Activated CD4-positive, alpha-beta T cell treated with anti-CD3 and anti-CD28 coated beads, Interleukin-2, amount 50 U/mL, for 48 hours (primary cell): Measurements from ENCODE around the gene FUT2.
"Not testable (repeated sequence)": the region's sequence is repeated elsewhere in the genome, so short reads cannot be mapped to it uniquely, and the experiment has no call there.

Source experiments
- DNase-seq, 2 experiments: peaks; one replicate each; pipeline ENCODE4 v3.0.0-alpha.2; 2020

Gene FUT2

DNA sequence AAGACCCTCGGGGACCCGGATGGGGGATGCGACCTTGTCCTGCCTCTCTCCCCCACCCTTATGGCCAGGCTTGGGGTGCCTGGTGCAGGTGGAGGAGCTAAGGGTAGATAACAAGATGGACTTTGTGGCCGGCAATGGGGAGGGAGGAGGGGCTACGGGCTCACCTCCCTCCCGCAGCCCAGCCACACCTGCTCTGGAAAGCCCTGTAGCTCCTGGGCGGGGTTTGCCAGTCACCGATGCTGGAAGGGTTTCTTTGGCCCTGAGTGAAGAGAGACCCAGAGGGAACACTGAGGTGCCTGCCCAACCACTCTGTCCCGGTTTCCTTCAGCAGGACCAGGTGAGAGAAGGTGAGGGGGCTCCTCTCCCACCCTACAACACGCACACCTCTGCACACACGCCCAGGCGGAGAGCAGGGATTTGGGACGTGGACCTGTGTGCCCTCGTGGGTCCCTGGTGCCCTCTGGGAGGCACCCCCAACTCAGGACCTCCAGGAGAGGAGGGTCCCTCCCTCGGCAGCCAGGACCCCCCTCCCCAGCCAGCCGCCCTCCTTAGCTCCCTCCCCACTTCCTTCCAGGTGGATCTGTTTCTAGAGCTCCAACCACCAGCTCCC lies at the start of gene FUT2:
FUT2 (plus strand) TSS at position 229 of the 610 bp plus-strand sequence. CDS start 6,986 bp downstream, outside the sequence.
- DNase-seq, result no peak

DNA sequence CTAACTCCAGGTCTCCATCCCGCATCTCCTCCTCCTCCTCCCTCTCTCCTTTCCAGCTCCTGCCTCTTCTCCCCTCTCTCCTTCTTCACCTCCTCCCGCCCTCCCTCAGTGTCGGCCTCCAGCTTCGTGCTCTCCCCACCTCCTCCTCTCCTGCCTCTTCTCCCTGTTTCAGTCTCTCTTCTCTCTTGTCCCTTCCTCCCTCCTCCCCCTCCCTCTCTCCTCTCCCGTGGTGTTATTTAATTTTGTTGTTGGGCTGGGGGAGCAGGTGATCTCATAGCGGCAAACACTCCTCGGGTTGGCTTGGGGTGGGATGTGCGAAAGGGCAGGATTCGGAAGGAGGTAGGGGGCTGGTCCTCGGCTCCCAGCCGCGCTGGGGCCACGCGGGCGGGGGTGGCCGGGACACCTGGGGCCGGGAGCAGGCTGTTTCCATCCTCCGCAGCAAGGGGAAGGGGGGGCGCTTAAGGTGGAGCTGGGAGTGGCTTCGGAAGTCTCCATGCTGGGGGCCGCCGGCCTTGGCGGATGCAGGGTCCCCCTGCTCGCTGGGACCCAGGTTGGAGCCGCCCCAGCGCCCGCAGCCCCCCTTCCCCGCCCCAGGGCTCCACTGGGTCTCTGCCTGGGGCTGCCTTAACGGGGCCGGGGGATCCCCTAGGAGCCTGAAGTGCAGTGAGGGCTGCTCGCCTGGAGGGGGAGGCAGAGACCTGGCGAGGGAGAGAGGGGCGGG lies 49.6 kb upstream of the FUT2 start, which contains the start of gene CA11:
CA11 (minus strand) TSS at position 187 of the 721 bp plus-strand sequence. CDS start 555 bp downstream, outside the sequence.
- DNase-seq, result peak; percentile 92 to 95

DNA sequence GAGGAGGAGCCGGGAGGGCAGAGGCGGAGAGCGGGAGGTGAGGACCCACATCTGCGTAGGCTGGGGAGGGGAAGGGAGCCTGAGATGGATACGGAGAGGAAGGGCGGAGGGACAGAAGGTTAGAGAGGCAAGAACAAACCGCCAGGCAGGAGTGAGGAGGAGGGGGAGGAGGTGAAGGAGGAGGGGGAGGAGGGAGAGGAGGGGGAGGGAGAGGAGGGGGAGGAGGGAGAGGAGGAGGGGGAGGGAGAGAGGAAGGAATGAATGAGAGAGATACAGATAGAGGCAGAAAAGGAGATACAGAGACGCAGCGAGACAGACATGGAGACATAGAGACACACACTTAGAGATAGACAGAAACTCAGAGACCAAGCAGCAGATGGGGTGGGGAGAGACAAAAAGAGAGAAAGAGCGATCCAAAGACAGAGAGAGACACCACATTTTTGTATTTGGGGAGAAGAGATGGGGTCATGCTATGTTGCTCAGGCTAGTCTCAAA lies 49.0 kb upstream of the FUT2 start:
- no peak for DNase-seq

DNA sequence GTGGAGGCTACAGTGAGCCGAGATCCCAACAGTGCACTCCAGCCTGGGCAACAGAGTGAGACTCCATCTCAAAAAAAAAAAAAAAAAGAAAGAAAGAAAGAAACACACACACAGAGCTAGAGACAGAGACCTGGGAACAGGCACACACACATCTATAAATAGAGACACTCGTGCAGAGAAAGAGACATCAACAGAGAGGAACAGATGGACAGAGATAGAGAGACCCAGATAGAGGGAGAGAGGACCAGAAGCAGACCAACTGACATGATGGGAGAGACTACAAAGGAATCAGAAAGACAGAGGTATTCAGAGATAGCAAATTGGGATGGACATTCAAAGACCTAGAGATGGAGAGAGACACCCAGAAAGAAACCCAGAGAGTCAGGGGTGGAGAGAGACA lies 47.6 kb upstream of the FUT2 start:
- no peak for DNase-seq

DNA sequence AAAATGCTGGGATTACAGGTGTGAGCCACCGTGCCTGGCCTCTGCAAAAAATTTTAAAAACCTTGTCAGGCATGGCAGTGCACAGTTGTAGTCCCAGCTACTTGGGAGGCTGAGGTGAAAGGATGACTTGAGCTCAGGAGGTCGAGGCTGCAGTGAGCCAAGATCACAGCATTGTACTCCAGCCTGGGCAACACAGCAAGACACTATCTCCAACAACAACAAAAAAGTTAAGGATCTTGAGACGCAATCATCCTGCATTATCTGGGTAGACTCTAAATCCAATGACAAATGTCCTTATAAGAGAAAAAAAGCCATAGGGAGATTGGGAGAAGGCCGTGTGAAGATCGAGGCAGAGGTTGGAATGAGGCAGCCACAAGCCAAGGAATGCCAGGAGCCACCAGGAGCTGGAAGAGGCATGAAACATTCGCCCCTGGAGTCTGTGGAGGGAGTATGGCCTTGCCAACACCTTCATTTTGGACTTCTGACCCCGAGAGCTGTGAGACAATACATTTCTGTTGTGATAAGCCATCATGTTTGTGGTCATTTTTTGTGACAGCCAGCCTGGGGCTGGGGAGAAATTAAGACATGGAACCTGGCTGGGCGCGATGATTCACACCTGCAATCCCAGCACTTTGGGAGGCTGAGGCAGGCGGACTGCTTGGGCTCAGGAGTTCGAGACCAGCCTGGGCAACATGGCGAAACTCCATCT lies 44.6 kb upstream of the FUT2 start:
- DNase-seq, result no peak

DNA sequence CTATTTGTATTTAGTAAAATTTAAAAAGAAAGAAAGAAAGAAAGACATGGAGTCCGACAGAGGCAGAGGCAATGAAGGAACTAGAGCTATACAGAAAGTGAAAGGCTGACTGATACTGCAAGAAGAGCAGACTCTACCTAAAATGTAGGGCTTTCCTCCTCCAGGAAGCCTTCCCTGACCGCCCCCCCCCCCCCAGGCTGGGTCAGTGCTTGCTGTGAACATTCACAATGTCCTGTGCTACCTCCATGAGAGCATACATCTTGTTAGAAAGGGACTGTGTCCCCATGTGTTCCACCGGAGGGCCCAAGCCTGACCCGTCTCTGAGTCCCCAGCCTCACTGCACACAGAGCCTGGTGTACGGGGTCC lies 44.1 kb upstream of the FUT2 start:
- DNase-seq, result no peak

DNA sequence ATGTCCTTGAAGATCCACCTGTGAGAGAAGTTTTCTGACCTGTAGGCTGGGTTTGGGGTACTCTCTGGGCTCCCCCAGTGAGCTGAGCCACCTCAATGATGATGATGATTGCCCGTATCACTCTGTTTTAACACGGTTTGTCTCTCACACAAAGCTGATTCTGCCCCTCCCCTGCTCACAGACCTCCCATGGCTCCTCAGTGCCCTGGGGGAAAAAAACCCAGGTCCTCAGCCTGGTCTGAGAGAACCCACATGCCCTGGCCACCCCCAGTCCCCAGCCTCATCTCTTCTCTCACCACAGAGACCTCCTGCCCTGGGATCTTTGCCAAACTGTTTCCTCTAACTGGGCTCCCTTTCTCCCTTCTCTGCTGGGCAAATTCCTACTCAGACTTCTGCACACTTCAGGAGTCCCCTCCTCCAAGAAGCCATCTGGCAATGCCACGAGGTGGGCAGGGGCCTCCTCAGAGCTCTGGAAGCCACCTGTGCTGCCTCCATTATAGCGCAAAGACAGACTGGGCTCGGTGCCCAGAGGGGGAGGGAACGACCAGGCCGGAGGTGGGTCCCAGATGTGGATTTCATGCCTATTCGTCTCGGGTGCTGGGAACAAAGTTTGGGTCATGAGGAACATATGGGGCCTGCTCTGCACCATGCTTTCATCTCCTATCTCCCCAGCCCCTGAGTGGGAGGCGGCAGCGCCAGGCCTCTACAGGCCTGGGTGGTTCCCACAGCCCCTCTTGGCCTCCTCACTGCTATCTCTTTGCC lies 41.3 kb upstream of the FUT2 start:
- no peak for DNase-seq

DNA sequence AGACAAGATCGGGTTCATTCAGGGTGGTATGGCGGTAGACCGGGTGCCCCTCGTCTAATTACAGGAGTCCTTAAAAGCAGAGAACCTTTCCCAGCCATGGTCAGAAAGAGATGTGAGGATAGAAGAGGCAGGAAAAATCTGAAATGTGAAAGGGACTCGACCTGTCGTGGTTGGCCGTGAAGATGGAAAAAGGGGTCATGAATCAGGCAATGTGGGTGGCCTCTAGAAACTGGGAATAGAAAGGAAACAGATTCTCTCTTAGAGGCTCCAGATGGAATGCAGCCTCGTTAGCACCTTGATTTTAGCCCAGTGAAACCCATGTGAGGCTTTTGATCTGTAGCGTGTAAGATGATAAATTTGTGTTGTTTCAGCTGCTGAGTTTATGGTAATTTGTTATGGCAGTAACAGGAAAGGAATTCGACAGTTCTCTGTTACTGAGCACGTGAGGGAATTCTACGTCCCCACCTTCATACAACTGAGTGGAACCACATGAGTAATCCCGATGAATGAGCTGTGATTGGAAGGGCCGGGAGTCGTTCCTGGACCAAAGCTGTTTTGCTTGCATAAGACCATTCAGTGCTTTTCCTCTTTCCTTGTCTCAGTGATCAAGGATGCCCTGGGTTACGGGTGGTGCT lies 38.8 kb upstream of the FUT2 start:
- no peak for DNase-seq

DNA sequence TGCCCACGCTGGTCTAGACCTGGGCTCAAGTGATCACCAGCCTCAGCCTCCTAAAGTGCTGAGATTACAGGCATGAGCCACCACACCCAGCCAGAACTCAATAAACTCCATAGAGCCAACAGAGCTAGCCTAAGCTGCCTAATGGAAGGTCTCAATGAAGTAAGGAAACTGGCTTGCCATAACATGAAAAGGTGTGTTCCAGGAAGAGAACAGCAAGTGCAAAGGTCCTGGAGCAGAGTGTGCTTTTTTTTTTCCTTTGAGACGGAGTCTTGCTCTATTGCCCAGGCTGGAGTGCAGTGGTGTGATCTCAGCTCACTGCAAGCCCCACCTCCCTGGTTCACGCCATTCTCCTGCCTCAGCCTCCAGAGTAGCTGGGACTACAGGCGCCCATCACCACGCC lies 37.9 kb upstream of the FUT2 start:
- not testable (repeated sequence) for DNase-seq

DNA sequence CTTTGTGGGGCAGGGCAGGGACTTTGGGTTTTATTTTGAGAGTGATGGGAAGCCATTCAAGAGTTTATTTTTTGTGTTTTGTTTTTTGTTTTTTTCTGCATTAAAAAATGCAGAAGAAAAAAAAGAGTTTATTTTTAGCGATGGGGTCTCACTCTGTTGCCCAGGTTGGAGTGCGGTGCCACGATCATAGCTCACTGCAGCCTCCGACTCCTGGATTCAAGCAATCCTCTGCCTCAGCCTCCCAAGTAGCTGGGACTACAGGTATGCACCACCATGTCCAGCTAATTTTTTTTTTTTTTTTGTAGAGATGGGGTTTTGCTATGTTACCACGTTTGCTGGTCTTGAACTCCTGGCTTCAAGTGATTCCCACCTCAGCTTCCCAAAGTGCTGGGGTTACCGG lies 37.3 kb upstream of the FUT2 start:
- no peak for DNase-seq

DNA sequence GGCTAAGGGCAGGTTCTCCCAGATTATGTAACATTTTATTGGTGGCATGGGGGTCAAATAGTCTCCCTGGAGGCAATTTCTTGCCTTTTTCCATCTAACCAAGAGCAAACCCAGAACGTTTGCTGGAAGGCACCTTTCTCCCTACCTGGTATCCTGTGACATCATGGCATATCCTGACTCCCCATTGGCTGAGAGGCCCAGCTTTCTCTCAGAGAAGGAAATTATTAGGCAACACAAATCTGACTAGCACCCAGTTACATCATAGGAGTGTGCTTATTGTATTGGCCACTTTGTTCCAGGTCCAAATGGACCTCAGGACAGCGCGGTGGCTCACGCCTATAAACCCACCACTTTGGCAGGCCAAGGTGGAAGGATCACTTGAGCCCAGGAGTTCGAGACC lies 36.0 kb upstream of the FUT2 start:
- DNase-seq, result no peak

DNA sequence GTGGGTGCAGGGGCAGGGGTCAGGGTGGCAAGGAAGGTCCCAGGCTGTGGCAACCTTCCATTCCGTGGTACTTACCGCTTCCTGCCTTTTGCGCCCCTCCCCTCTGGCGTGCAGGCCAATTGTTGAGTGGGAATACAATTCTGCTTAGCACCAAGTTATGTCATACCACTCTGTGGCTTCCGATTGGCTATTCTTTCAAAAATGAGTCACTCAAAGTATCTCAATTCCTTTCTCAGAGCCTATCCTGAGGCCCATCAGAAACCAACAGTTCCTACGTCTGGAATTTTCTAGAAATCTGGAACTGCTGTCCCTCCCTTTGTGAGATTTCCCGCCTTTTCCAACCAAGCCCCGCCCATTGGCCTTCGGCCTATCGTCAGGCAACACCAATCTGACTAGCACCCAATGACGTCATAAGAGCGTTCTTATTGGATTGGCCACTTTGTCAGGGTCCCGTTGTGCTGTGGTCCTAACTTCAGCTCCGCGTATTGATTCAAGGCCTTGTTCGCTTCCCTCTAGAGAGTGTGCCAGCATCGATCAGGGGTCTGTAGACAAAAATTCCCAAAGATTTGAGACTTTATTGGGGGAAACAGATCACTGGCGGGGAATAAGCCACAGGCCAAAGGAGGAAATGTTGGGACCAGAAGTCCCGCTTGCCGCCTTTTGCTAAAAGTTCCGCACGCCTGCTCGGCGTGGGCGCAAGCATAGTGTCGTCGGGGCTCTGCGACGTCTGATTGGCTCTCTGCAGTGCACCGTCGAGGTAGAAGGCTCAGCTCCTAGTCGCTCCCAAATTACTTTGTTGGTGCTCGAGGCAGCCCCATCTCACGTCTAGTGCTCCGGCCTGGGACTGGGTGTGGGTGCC lies 34.7 kb upstream of the FUT2 start:
- peak; percentile 89 to 91 for DNase-seq

DNA sequence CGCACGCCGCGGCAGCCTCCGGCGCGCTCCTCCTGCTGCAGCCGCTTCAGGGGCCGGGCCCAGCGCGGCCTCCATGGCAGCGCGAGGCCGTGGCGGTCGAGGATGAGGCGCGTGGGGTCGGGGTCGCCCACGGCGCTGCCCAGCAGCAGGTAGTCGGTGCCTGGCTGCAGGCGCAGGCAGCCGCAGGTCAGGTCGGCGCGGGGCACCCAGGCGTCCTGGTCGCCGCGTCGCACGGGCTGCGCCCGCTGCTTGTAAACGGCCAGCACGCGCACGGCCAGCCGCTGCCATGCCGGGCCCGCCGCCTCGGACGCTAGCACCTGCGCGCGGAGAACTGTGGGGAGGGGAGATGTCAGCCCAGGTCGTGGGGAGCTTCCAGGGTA lies 34.1 kb upstream of the FUT2 start:
- no peak for DNase-seq

DNA sequence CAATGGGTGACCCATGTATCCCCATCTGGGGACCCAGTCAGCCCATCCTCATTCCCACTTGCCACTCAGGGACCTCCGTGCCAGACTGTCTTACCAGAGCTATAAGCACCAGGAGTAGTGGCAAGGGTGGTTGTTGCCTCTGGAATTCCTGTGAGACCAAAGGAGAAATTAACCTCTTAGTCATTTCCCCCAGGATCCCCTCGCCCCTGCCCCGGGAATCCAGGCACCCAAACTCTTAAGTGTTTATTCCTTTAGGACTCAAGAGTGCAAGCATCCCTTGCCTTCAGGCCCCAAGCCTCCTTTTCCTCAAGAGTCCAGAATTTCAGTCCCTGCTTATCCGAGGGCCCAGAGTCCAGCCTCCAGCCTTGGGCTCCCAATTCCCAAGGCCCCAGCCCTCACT lies 32.1 kb upstream of the FUT2 start:
- DNase-seq, result no peak

DNA sequence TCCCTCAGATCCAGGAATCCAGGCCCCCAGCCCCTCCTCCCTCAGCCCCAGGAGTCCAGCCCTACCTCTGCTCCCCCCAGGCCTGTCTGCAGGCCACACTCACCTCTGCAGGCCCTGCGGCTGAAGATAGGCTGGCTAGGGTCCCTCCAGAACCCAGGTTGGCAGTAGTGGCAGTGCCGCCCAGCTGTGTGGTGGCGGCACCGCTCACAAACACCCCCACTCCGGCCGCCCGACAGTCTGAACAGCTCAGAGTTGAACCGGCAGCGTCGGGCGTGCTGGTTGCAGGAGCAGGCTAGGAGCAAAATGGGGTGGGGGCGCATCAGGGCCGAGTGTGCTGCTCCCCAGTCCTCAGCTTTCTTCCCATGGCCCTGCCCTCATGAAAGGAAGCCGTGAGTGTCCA lies 31.3 kb upstream of the FUT2 start:
- DNase-seq, result no peak

DNA sequence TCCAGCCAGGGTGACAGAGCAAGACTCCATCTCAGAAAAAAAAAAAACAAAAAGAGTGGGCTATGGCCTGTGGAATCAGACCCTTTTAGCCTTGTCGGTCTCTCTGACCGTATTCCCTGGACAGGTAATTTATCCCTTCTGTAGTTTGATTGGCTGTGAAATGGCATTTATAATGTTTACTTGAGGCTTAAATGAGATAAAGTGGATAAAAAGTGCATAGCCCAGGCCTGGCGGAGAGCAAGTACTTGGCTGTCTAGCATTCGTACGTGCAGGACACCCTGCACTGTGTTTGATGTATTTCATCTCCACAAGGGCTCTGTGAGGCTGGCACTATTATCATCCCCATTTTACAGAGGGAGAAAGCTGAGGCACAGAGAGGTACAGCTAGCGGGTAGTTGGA lies 30.0 kb upstream of the FUT2 start:
- DNase-seq, result no peak

DNA sequence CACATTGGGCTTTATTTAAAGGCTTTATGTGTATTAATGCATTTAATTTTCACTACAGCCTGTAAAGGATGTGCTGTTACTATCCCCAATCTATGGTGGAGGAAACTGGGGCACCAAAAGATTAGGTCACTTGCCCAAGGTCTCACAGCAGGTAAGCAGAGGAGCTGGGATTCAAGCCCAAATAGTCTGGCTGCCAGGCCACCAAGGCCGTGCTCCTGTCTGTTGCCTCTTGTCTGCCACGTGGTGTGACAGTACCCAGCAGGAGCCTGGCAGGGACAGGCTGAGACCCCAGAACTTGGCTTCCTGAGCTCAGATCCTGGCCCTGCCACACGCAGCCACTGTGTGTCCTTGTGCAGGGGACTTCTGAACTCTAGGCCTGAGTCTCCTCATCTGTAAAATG lies 27.4 kb upstream of the FUT2 start:
- no peak for DNase-seq

DNA sequence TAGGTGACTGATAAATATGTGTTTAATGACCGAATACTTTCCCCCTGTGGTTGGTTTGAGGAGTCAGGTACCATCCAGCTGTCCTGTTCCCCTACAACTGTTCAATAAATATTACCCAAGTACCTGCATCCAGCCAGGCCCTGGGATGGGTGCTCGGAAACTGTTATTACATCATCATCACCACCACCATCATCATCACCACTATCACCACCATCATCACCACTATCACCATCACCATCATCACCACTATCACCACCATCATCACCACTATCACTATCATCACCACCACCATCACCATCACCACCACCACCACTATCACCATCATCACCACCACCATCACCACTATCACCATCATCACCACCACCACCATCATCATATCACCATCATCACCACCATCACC lies 27.0 kb upstream of the FUT2 start:
- no peak for DNase-seq

DNA sequence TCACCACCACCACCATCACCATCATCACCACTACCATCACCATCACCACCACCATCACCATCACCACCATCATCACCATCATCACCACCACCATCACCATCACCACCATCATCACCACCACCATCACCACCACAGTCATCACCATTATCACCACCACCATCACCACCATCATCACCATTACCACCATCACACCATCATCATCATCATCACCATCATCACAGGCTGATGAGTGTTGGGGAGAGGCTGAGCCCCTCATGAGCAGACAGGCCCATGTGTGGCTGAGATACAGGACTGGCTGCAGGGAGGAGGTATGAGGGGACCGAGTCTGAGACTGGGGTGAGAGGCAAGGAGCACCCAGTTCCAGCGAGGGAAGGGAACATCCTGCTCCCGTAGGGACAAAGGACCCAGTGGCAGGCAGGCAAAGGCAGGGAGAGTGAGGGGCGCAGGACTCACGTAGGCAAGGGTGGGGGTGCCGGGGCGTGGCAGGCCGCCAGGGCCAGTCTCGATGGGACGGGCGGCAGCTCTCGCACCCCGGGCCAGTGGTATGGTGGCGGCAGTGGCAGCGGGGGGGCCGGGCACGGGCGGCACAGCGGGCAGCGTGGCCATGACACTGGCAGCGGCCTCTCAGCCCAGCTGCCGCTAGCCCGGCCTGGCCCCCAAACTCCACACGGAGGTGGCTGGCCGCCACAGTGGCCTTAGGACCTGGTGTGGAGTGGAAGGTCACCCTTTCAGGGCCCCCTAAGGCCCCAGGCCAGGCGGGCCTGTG lies 25.7 kb upstream of the FUT2 start:
- no peak for DNase-seq

DNA sequence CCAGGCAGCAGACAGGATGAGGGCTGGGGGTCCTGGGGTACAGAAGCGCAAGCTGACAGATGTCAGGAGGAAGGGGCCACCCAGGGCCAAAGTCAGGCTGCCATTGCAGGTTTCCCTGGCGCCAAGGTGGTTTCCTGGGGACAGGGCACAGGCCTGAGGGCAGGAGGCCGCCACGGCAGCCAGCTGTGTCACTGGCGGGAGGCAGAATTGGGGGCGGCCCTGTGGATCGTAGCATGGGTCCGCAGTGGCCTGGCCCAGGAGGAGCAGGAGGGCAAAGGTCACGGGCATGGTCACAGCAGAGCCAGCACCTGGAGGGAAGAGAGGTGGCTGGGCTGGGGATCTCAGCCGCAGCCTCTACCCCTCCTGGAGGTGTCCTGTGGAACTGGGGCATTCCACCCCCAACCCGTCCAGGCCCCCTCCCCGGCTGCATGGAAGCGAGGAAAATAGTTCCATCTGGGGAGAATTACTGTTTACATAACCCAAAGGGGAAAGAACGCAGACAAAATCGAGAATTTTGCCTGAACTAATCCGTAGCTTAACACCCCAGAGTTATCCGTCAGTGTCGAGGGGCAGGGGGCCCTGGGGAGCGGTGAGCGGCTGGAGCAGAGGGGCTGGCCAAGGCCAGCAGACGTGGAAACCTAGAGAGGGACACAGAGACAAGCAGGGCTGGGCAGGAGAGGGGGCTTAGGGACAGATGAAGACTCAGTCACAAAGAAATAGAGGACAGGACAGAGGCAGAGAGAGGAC lies 24.9 kb upstream of the FUT2 start:
- DNase-seq, result no peak
